ENCODE results near the gene NCKAP5. TPM values are rescaled to one million over a fixed set of nuclear protein-coding genes. Genes with fewer than 3 reads are reported as not detected.

Gene NCKAP5
- total RNA-seq, 1 donor from 2014 or later = 2.7 TPM

- H3K9me3 ChIP-seq (ENCODE audit: insufficient read depth, low read depth, low read length) = no peaks in the 10 kb centered on the region
- H3K9ac ChIP-seq (ENCODE audit: low read length) = no peak overlapping the region
- Mint-ChIP-seq H3K4me3 (ENCODE audit: unreplicated experiment) (no peak overlapping the region), H3K27me3 (ENCODE audit: low read depth, unreplicated experiment) (peaks cover 2% of the 10 kb centered on the region), H3K27ac (ENCODE audit: unreplicated experiment) (no peak overlapping the region), H3K36me3 (ENCODE audit: low read depth, unreplicated experiment) (no peaks in the 10 kb centered on the region), H3K9me3 (ENCODE audit: unreplicated experiment) (no peaks in the 10 kb centered on the region), H3K4me1 (ENCODE audit: low read depth, unreplicated experiment) (no peaks in the 10 kb centered on the region)
- TF ChIP-seq CTCF (IDR thresholded peaks at IDR 0.05; ENCODE audit: insufficient read depth, low read depth, low read length) = no peak
- no peak overlapping the region for H3K4me3 ChIP-seq (ENCODE audit: insufficient read depth, low read depth, low read length)
- no peak overlapping the region for H3K27ac ChIP-seq (ENCODE audit: low read depth, low read length)
- H3K27me3 ChIP-seq (ENCODE audit: insufficient read depth, low read length) = no peaks in the 10 kb centered on the region
- DNase-seq (ENCODE audit: low read depth) (peak; percentile 78), FAIRE-seq (no peak)
- no peaks in the 10 kb centered on the region for H4K20me1 ChIP-seq (ENCODE audit: insufficient read depth, low read length)
- H2AFZ ChIP-seq (ENCODE audit: low read depth, low read length) = no peak overlapping the region
- no peaks in the 10 kb centered on the region for H3K79me2 ChIP-seq (ENCODE audit: insufficient read depth, low read length)
- no peak overlapping the region for H3K4me2 ChIP-seq (ENCODE audit: low read length)
- H3K36me3 ChIP-seq (ENCODE audit: insufficient read depth, low read length) = no peaks in the 10 kb centered on the region
- no peaks in the 10 kb centered on the region for H3K4me1 ChIP-seq (ENCODE audit: insufficient read depth, low read length)
Measured at GRCh38 chr2:132923787-132924186, 644.5 kb downstream of the NCKAP5 start.

GRCh38 chr2:132915812-132916549, 652.3 kb downstream of the NCKAP5 start:
- no peak overlapping the region for H2AFZ ChIP-seq (ENCODE audit: low read depth, low read length)

More at GRCh38 chr2:132915812-132916549, 652.3 kb downstream of the NCKAP5 start:
- Histone ChIP-seq H4K20me1 (ENCODE audit: insufficient read depth, low read length) (no peaks in the 10 kb centered on the region), H3K4me3 (ENCODE audit: insufficient read depth, low read depth, low read length) (no peak overlapping the region), H3K9me3 (ENCODE audit: insufficient read depth, low read depth, low read length) (no peaks in the 10 kb centered on the region), H3K9ac (ENCODE audit: low read length) (no peak overlapping the region), H3K79me2 (ENCODE audit: insufficient read depth, low read length) (no peaks in the 10 kb centered on the region), H3K36me3 (ENCODE audit: insufficient read depth, low read length) (no peaks in the 10 kb centered on the region), H3K27me3 (ENCODE audit: insufficient read depth, low read length) (no peaks in the 10 kb centered on the region), H3K4me2 (ENCODE audit: low read length) (no peak overlapping the region), H3K27ac (ENCODE audit: low read depth, low read length) (no peak overlapping the region), H3K4me1 (ENCODE audit: insufficient read depth, low read length) (no peaks in the 10 kb centered on the region)
- H3K9me3 Mint-ChIP-seq (ENCODE audit: unreplicated experiment) = no peaks in the 10 kb centered on the region
- no peak for TF ChIP-seq EZH2 (IDR thresholded peaks at IDR 0.05; ENCODE audit: insufficient read depth, low read length)
- TF ChIP-seq CTCF (IDR thresholded peaks at IDR 0.05; ENCODE audit: insufficient read depth, low read depth, low read length) = no peak
- no peak for DNase-seq (ENCODE audit: low read depth)
- H3K4me3 Mint-ChIP-seq (ENCODE audit: unreplicated experiment) = no peak overlapping the region
- H3K36me3 Mint-ChIP-seq (ENCODE audit: low read depth, unreplicated experiment) = no peaks in the 10 kb centered on the region
- FAIRE-seq = no peak
- H3K27ac Mint-ChIP-seq (ENCODE audit: unreplicated experiment) = no peak overlapping the region
- H3K27me3 Mint-ChIP-seq (ENCODE audit: low read depth, unreplicated experiment) = peaks cover 2% of the 10 kb centered on the region
- peaks cover 7% of the 10 kb centered on the region for H3K4me1 Mint-ChIP-seq (ENCODE audit: low read depth, unreplicated experiment)
